Measurements from ENCODE around the gene CLECL1. TPM values are rescaled to one million over a fixed set of nuclear protein-coding genes. Genes with fewer than 3 reads are reported as not detected.

The CLECL1 gene
- total and polyA plus RNA-seq, 3 experiments from 2014 or later, result 3.6 to 14.3 (median 4.7) TPM

DNA sequence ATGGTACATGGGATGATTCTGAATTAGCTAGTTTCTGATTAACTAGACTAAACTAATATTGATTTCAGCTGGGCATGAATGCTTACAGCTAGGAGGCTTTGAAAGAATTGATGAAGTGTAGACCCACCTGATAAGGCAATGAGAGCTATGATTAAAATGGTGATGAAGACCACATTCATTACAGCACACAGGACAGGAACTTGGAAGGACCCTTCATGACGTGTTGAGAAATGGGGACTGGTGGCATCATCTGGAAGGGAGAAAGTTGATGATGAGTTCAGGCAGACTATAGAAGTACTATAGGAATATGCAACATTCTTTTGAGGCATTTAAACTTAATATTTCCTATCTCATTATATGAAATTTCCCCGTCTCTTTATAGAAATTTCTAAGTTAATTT is 23.3 kb upstream of the CLECL1 start:
- Mint-ChIP-seq H3K4me3 (peak overlapping the region; percentile 63 to 100 (median 94)), H3K36me3 (peaks cover 41 to 83% (median 52%) of the 10 kb centered on the region in 3 donors), H3K9me3 (peaks cover 0 to 4% (median 0%) of the 10 kb centered on the region in 5 donors), H3K4me1 (peaks cover 62 to 75% (median 75%) of the 10 kb centered on the region in 3 donors), H3K27ac (peak overlapping the region in 7 of 8 donors; percentile 68 to 100 (median 93)), H3K27me3 (peaks cover 0 to 2% of the 10 kb centered on the region in 2 donors)
- Histone ChIP-seq H3K4me3 (ENCODE audit: low read length) (peak overlapping the region; percentile 27), H3K27ac (ENCODE audit: low read depth, low read length) (no peak overlapping the region), H3K4me1 (ENCODE audit: insufficient read depth, low read length) (peaks cover 55% of the 10 kb centered on the region), H3K27me3 (ENCODE audit: insufficient read depth, low read length, poor library complexity, severe bottlenecking) (no peaks in the 10 kb centered on the region), H3K36me3 (ENCODE audit: insufficient read depth, low read length) (peaks cover 44% of the 10 kb centered on the region), H3K9me3 (ENCODE audit: low read length) (no peaks in the 10 kb centered on the region)
- DNase-seq, result no peak
- ChIA-PET CTCF (interaction anchor here (1.0 to 19.4 kb wide), 5 partner anchors 12 to 384 kb away, joined by 3 to 359 read pairs (median 4); no protein-coding TSS in a partner anchor), POLR2A (interaction anchor here (0.5 to 0.8 kb wide), 2 partner anchors 20 to 108 kb away, joined by 3 to 4 read pairs; no protein-coding TSS in a partner anchor)

DNA sequence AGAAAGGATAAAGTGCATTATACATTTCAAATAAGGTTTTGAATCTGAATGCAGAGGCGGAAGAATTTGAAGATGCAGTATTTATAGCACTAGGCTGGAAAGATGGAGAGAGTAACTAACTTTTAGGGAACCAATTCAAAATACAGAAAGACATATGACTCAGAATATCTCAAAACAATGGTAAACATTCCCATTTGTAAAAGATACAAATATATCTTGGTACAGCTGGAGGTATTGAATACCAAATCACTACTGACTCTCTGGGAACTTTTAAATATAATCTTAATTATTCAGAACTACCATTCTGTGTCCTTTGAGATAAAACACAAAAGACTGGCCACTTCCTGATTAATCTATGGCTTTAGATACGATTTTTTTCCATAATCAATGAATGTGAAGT is 22.7 kb upstream of the CLECL1 start:
- Mint-ChIP-seq H3K27me3 (peaks cover 0 to 2% of the 10 kb centered on the region in 2 donors), H3K9me3 (peaks cover 0 to 4% (median 0%) of the 10 kb centered on the region in 5 donors), H3K4me1 (peaks cover 64 to 77% (median 75%) of the 10 kb centered on the region in 3 donors), H3K27ac (peak overlapping the region; percentile 4 to 99 (median 78)), H3K4me3 (peak overlapping the region in 6 of 7 donors; percentile 54 to 82 (median 65)), H3K36me3 (peaks cover 41 to 79% (median 52%) of the 10 kb centered on the region in 3 donors)
- DNase-seq, result no peak
- H3K27me3 ChIP-seq (ENCODE audit: insufficient read depth, low read length, poor library complexity, severe bottlenecking), result no peaks in the 10 kb centered on the region
- POLR2A ChIA-PET, result interaction anchor here (0.8 to 0.9 kb wide), 2 partner anchors 108 to 140 kb away, joined by 3 read pairs; no protein-coding TSS in a partner anchor
- no peaks in the 10 kb centered on the region for H3K9me3 ChIP-seq (ENCODE audit: low read length)
- no peak overlapping the region for H3K4me3 ChIP-seq (ENCODE audit: low read length)
- H3K27ac ChIP-seq (ENCODE audit: low read depth, low read length), result no peak overlapping the region
- CTCF ChIA-PET, result interaction anchor here (1.0 to 19.4 kb wide), 5 partner anchors 11 to 384 kb away, joined by 3 to 359 read pairs (median 4); no protein-coding TSS in a partner anchor
- peaks cover 44% of the 10 kb centered on the region for H3K36me3 ChIP-seq (ENCODE audit: insufficient read depth, low read length)
- H3K4me1 ChIP-seq (ENCODE audit: insufficient read depth, low read length), result peaks cover 60% of the 10 kb centered on the region

DNA sequence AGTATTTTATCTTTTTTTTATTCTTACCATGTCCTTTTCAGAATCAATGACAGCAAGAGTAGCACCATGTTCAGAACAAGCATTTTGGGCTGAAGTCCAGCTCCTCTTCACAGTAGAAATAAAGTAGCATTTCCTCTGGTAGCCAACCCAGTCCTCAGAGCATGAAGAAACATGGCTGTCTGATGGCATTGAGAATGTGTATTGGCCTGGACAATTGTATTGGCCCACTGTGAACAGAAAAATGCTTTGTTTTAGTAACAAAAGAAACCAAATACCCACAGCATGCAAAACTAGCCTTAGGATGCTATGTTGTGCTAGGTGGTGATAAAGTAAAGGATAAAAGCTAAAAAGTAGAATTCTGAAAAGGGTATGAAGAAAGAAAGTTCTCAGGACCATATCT is 22.1 kb upstream of the CLECL1 start:
- Histone ChIP-seq H3K9me3 (ENCODE audit: low read length) (no peaks in the 10 kb centered on the region), H3K36me3 (ENCODE audit: insufficient read depth, low read length) (peaks cover 44% of the 10 kb centered on the region), H3K27ac (ENCODE audit: low read depth, low read length) (no peak overlapping the region), H3K4me3 (ENCODE audit: low read length) (no peak overlapping the region), H3K4me1 (ENCODE audit: insufficient read depth, low read length) (peaks cover 61% of the 10 kb centered on the region), H3K27me3 (ENCODE audit: insufficient read depth, low read length, poor library complexity, severe bottlenecking) (no peaks in the 10 kb centered on the region)
- Mint-ChIP-seq H3K4me1 (peaks cover 67 to 80% (median 79%) of the 10 kb centered on the region in 3 donors), H3K4me3 (peak overlapping the region in 6 of 7 donors; percentile 54 to 82 (median 65)), H3K27ac (peak overlapping the region in 7 of 8 donors; percentile 54 to 99 (median 80)), H3K27me3 (peaks cover 0 to 2% of the 10 kb centered on the region in 2 donors), H3K36me3 (peaks cover 41 to 76% (median 51%) of the 10 kb centered on the region in 3 donors), H3K9me3 (peaks cover 0 to 4% (median 0%) of the 10 kb centered on the region in 5 donors)
- ChIA-PET CTCF (interaction anchor here (0.8 to 19.4 kb wide), 5 partner anchors 12 to 385 kb away, joined by 3 to 359 read pairs (median 3); no protein-coding TSS in a partner anchor), POLR2A (interaction anchor here (0.9 kb wide), 1 partner anchor 139 kb away, joined by 3 read pairs; no protein-coding TSS in a partner anchor)
- DNase-seq, result no peak

DNA sequence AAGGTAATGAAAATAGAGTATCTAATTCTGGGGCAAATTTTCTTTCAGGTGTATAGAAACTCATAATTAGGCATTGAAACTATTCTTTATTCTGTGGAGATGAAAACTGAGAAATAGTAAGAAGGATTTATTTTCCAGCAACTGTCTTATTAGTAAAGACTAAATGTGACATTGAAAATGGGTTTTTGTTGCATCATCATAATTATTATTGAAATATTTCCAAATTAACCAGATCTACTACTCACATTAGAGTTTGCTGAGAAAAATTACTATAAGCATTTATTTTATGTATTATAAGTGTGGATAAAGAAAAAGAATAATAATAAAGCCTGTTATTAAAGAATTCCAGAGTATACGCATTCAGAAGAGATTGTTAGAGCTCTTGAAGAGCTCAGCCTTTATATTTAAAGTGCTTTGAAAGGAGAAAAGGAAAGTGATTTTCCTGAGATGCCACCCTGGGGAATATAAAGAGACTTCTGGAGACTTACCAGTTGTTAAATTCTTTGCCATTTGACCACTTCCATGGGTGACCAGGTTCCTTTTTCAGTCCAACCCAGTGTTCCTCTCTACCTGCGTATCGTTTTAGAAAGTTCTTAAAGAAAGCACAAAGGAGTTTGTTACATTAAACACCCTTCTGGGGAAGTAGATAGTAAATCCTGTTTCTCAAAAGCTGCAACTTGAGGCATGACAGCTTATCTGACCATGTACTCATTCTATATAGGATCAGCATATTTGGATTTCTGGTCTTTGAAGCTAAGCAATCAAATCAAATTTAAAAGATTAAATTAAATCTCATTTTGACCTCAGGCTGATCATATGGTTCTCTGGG is 21.4 kb upstream of the CLECL1 start:
- peaks cover 36 to 70% (median 45%) of the 10 kb centered on the region in 3 donors for H3K36me3 Mint-ChIP-seq
- peaks cover 0 to 2% of the 10 kb centered on the region in 2 donors for H3K27me3 Mint-ChIP-seq
- Histone ChIP-seq H3K9me3 (ENCODE audit: low read length) (no peaks in the 10 kb centered on the region), H3K27ac (ENCODE audit: low read depth, low read length) (no peak overlapping the region), H3K36me3 (ENCODE audit: insufficient read depth, low read length) (peaks cover 44% of the 10 kb centered on the region), H3K27me3 (ENCODE audit: insufficient read depth, low read length, poor library complexity, severe bottlenecking) (no peaks in the 10 kb centered on the region), H3K4me1 (ENCODE audit: insufficient read depth, low read length) (peaks cover 61% of the 10 kb centered on the region), H3K4me3 (ENCODE audit: low read length) (no peak overlapping the region)
- H3K27ac Mint-ChIP-seq, result peak overlapping the region; percentile 15 to 99 (median 64)
- ChIA-PET CTCF (interaction anchor here (0.8 to 19.4 kb wide), 5 partner anchors 11 to 120 kb away, joined by 3 to 359 read pairs (median 3); no protein-coding TSS in a partner anchor), POLR2A (interaction anchor here (0.9 kb wide), 1 partner anchor 139 kb away, joined by 3 read pairs; no protein-coding TSS in a partner anchor)
- H3K4me3 Mint-ChIP-seq, result peak overlapping the region in 5 of 7 donors; percentile 9 to 58 (median 24)
- DNase-seq, result no peak
- H3K4me1 Mint-ChIP-seq, result peaks cover 67 to 80% (median 79%) of the 10 kb centered on the region in 3 donors
- H3K9me3 Mint-ChIP-seq, result peaks cover 0 to 2% (median 0%) of the 10 kb centered on the region in 5 donors

DNA sequence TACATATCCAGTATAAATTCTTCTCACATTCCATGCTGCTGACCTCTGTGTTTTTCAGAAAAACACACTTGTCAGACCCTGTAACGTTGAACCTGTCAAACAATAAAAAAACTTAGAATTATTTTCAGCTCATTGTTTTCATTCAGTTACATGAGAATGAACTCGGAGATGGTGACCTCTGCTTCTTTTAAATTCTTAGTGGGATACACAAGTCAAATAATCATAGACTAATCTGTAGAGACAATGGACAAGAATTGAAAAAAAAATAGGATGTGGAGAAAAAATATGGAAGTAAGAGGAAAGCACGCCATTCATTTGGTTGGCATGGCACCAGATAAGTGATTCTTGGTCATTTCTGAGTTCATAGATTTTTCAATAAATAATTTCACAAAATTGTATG is 20.6 kb upstream of the CLECL1 start:
- Mint-ChIP-seq H3K36me3 (peaks cover 34 to 64% (median 42%) of the 10 kb centered on the region in 3 donors), H3K27me3 (peaks cover 0 to 2% of the 10 kb centered on the region in 2 donors), H3K9me3 (no peaks in the 10 kb centered on the region), H3K4me3 (peak overlapping the region in 2 of 7 donors; percentile 5 to 27), H3K27ac (peak overlapping the region; percentile 0 to 99 (median 28)), H3K4me1 (peaks cover 67 to 83% (median 83%) of the 10 kb centered on the region in 3 donors)
- no peak for DNase-seq
- Histone ChIP-seq H3K4me3 (ENCODE audit: low read length) (no peak overlapping the region), H3K9me3 (ENCODE audit: low read length) (no peaks in the 10 kb centered on the region), H3K36me3 (ENCODE audit: insufficient read depth, low read length) (peaks cover 44% of the 10 kb centered on the region), H3K4me1 (ENCODE audit: insufficient read depth, low read length) (peaks cover 61% of the 10 kb centered on the region), H3K27ac (ENCODE audit: low read depth, low read length) (no peak overlapping the region), H3K27me3 (ENCODE audit: insufficient read depth, low read length, poor library complexity, severe bottlenecking) (no peaks in the 10 kb centered on the region)
- CTCF ChIA-PET, result interaction anchor here (9.3 to 19.4 kb wide), 2 partner anchors 46 to 62 kb away, joined by 104 to 359 read pairs; no protein-coding TSS in a partner anchor
- POLR2A ChIA-PET, result no interaction called here

DNA sequence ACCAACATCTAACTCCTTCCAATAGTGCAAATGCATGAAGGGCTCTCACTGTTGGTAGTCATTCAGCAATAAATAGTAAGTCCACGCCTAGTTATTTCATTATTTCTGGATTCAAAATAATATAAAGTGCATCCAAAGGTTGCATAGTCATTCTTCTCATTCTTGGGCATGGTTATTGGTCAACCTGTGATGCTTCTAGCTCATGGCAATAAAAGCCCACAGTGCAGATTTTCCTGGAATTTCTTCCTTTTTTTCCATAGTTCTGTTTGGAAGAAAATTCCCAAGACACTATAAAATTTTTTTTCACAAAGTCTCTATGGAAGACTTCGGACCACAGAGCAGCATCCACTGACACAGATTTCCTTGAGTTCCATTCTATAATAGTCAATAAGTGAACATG is 20.2 kb upstream of the CLECL1 start:
- no peaks in the 10 kb centered on the region for H3K9me3 ChIP-seq (ENCODE audit: low read length)
- Mint-ChIP-seq H3K4me3 (peak overlapping the region in 2 of 7 donors; percentile 2 to 27), H3K9me3 (no peaks in the 10 kb centered on the region), H3K27ac (peak overlapping the region in 4 of 8 donors; percentile 21 to 99 (median 48)), H3K27me3 (peaks cover 0 to 2% of the 10 kb centered on the region in 2 donors), H3K4me1 (peaks cover 66 to 79% (median 79%) of the 10 kb centered on the region in 3 donors), H3K36me3 (peaks cover 32 to 60% (median 38%) of the 10 kb centered on the region in 3 donors)
- ChIA-PET POLR2A (no interaction called here), CTCF (interaction anchor here (1.2 to 19.4 kb wide), 4 partner anchors 7 to 63 kb away, joined by 3 to 359 read pairs (median 101); partner anchors contain the start of gene CD69)
- H3K4me1 ChIP-seq (ENCODE audit: insufficient read depth, low read length), result peaks cover 61% of the 10 kb centered on the region
- no peaks in the 10 kb centered on the region for H3K27me3 ChIP-seq (ENCODE audit: insufficient read depth, low read length, poor library complexity, severe bottlenecking)
- peaks cover 44% of the 10 kb centered on the region for H3K36me3 ChIP-seq (ENCODE audit: insufficient read depth, low read length)
- DNase-seq, result no peak
- H3K27ac ChIP-seq (ENCODE audit: low read depth, low read length), result no peak overlapping the region
- no peak overlapping the region for H3K4me3 ChIP-seq (ENCODE audit: low read length)

DNA sequence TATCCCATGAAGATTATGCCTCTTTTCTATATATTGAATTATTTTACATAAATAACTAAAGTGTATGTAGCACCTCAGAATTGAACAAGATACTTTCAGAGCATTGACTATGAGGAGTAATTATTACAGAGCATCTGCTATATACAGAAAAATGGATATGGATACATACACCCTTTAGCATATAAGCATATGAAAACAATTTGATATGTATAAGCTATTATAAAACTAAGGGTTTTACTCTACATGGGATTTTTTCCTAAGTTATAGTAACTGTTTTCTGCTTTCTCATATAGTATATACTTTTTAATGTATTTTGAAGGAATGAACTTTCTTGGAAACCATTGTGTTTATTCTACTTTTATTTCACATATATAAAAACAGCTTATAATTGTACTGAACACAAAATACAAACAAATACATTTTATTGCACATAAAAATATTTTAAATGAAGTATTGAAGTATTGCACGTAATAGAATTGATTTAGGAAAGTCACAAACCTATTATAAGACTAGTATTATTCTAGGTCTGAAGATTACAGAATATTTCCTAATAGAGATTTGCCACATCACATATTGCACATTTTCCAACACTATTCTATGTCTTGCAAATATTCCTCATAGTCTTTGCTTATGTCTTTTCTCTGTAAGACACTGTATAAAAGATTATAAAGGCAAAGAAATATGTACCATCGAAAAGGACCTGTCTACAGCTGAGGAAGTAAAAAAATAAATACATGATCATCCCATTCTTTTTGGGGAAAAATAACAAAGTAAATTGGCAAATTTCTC is 19.4 kb upstream of the CLECL1 start:
- H3K9me3 Mint-ChIP-seq, result no peaks in the 10 kb centered on the region
- peak overlapping the region; percentile 16 to 99 (median 84) for H3K27ac Mint-ChIP-seq
- peaks cover 0 to 2% of the 10 kb centered on the region in 2 donors for H3K27me3 Mint-ChIP-seq
- DNase-seq, result no peak
- H3K27ac ChIP-seq (ENCODE audit: low read depth, low read length), result no peak overlapping the region
- peaks cover 61% of the 10 kb centered on the region for H3K4me1 ChIP-seq (ENCODE audit: insufficient read depth, low read length)
- no peaks in the 10 kb centered on the region for H3K27me3 ChIP-seq (ENCODE audit: insufficient read depth, low read length, poor library complexity, severe bottlenecking)
- CTCF ChIA-PET, result interaction anchor here (0.8 to 19.4 kb wide), 8 partner anchors 7 to 144 kb away, joined by 3 to 359 read pairs (median 16); partner anchors contain the start of gene CD69
- peak overlapping the region in 5 of 7 donors; percentile 3 to 43 (median 27) for H3K4me3 Mint-ChIP-seq
- H3K36me3 ChIP-seq (ENCODE audit: insufficient read depth, low read length), result peaks cover 44% of the 10 kb centered on the region
- H3K4me3 ChIP-seq (ENCODE audit: low read length), result no peak overlapping the region
- H3K36me3 Mint-ChIP-seq, result peaks cover 31 to 52% (median 35%) of the 10 kb centered on the region in 3 donors
- no peaks in the 10 kb centered on the region for H3K9me3 ChIP-seq (ENCODE audit: low read length)
- H3K4me1 Mint-ChIP-seq, result peaks cover 61 to 72% (median 72%) of the 10 kb centered on the region in 3 donors
- POLR2A ChIA-PET, result no interaction called here

Data from CD8-positive, alpha-beta memory T cell (primary cell).